Measurements from ENCODE around the gene ST6GALNAC5. TPM values are rescaled to one million over a fixed set of nuclear protein-coding genes. Genes with fewer than 3 reads are reported as not detected.
"Not testable (repeated sequence)": the region's sequence is repeated elsewhere in the genome, so short reads cannot be mapped to it uniquely, and the experiment has no call there.

Gene ST6GALNAC5
- polyA plus RNA-seq, 12 donors, result 1.3 to 4.9 (median 2.1) TPM; not detected in 2

DNA sequence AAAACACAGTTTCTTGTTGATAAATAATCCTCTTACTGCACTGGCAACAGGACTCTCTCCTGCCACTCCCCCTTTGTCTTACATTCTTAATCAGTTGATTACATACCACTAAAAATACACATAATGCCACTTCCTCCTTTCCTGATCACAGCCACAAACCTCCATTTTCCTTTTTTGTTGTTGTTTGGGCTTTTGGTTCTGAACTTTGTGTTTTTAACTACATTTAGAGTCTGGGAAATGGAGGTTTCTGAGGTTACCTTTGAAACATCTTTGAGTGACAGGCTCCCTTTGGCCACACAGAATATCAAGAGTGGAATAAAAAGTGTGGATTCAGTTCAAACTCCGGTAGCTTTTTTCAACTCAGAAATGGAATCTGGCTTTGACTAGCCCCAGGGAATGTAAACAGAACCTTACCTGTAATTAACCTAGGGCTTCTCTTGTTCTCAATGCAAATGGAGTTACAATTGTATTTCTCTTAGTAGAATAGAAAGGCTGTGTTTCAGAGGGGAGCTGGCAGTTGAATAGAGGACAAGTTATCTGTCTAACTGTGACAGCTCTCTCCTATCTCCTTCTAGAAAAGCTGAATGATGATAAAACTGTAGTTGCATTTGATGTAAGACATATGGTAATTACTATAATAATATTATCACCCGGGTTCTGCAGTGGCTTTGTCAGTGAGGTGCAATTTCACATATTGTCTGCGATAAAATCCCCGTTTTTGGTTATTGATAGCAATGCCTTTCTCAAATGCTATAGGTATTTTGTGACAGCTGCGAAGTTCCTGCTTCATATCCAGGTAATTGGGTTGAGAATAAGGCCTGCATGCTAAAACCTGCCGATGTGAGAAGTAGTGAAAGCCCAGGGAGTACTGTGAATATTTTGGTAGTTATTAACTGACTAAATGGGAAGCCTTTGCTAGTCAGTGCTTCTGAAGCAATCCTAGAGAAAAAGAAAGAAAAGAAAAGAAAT, 66.9 kb downstream of the ST6GALNAC5 start:
- DNase-seq, result no peak

DNA sequence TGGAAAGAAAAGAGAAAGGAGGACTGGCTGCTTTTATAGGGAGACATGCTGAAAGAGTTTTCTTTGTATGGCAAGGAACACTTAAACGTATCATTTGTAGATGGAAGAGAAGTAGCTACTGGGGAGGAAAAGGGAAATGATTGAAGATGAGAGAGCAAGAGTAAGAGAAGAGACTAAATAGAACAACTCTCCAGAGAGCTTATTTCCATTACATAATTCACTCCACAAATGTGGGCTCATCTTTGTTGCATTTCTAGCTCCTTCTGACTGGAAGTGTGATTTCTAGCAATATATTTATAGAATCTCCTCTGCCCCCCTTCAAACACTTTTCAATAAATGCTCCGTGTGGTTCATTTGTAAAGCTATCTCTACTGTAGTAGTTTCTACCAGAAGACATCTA, 71.0 kb downstream of the ST6GALNAC5 start:
- no peak for DNase-seq

DNA sequence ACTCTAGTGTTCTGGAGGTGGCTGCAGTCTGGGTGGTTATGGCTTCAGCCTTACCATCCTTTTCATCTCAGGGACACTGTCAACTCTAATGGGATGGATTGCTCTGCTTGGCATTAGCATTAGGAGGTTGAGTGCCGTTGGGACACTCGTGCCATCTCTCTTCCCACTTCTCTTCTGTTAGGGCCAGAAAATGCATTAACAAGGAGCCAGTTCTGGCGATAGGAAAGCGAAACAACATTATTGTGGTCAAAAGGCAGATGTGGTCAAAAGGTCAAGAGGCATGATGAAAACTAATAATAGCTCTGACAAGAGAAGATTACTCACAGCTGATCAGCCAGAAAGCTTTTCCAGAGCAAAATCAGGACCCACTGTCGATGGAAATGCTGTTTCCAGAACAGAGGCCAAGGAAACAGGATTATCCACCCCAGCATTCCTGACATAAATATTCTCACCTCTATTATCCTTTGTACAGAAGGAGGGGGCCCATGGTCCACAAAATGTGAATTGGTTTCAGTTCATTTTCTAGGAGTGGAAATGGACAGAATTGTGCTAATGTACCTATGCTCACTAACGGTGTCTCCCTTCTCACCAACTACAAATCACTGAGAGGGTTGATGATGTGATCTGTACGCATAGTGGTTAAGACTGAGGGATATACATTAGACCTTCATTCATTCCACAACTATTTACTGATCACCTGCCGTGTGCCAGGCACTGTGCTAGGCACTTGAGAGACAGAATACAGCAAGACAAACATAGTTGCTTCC, 72.0 kb downstream of the ST6GALNAC5 start:
- DNase-seq, result no peak

DNA sequence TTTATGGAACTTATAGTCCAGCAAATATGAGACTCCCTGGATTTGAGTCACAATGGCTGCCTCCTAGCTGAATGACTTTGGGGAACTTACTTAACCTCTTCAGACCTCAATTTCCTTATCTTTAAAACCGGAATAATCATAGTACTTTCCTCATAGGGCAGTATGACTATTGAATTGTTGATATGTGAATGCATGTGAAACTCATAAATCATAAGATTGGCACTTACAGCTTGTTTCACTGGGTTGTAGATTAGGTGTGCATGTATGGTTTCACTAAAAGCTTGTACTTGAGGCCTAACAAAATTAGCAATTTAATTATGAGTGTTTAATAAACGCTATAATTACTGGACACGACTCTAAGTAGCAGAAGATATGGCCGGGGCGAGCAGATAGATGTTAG, 72.5 kb downstream of the ST6GALNAC5 start:
- DNase-seq, result no peak

DNA sequence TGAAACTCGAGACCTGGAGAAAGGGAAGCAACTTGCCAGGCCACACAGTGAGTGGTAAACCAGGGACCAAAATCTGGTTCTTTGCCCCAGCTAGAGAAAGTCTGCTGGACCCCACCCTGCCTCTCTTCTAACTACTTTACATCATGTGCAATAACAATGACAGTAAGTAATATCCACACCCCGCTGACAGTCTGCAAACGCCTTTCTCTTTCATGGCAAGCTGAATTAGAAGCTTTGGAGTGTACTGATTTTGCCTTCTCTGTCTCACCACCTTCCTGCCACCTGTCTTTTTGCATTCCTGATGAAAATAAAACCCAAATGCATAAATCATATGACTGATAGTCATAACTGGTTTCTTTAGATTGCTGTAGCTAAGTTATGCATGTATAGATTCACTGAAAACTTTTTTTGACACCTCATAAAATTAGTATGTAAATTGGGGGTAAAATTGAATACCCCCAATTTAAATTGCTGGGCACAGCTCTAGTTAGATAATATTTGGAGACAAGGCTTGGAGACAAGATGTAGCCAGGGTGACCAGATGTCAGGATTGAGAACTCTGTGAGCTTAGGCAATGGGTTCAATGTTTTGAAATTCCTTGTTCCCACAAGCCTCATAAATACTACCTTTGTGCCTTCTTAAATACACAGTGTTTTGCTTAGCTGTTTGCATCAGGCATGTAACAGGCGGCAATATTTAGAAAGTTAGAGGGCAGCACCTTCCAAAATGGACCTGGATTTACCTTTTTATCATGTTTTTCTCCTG, 73.5 kb downstream of the ST6GALNAC5 start:
- DNase-seq, result no peak

DNA sequence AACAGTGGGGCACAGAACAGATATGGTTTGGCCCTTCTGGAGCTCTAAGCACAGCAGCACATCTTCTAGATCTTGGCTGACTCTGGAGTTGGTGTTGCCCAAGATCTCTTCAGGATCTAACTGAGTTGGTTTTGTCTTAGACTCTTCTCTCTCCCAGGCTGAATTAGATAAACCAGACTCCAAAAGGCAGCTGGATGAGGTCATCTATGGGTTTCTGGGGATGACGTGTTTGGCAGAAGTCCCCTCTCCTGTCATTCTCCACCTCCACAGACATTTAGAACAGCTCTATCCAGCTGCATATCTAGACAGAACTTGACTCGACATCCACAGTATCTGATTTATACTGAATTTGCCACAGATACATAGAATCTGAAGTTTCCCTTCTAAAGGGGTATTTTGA, 75.3 kb downstream of the ST6GALNAC5 start:
- no peak for DNase-seq

DNA sequence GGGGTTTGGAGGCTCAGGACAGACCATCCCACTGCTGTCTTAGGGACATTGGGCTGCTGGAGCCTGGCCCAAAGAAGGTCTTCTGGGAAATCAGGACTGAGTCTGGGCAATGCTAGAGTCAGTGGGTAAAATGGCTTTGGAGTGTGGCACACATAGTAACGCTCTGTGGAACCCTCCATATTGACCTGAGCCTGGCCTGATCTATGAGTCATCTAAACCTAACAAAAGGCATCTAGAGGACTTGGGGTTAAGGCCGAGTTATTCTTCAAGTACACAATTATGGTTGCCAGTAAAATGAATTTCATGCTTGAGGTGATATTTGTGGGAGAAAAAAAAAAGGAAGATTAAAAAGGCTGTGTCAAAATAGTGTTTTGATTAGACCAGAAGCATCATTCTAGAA, 77.7 kb downstream of the ST6GALNAC5 start:
- no peak for DNase-seq

DNA sequence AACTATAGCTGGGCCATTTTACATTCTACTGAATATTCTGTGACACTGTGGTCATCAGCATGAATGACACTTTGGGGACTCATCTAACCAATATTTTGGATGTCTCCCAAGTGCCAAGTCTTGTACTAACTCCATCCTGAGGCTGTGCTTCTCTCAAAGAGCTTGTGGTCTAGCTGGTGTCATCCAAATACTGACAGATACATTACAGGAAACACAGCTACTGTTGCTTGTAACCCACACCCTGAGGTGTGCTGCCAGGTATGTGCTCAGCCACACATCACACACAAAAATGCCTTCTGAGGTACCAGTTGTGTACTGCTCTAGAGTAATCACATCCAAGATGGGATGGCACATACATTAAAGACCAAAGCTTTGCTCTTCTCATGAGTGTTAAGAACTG, 81.6 kb downstream of the ST6GALNAC5 start:
- DNase-seq, result no peak

DNA sequence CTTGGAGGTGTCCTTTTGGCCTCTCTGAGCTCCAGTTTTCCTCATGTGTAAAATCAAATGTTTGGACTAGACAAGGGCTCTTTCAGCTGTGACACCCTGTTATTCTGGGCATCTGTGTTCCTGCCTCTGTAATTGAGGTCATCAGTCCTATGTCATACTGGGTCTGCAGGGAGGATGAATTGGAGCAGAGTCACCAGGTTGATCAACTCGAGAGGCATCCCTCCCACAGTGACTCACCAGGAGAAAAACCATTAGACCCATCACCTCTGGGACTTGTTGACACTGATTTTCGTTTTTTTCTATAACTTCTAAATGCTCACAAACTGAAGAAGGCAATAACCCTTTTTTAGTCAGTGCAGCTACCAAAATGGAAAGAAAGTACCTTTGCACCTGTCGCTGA, 82.2 kb downstream of the ST6GALNAC5 start:
- no peak for DNase-seq

DNA sequence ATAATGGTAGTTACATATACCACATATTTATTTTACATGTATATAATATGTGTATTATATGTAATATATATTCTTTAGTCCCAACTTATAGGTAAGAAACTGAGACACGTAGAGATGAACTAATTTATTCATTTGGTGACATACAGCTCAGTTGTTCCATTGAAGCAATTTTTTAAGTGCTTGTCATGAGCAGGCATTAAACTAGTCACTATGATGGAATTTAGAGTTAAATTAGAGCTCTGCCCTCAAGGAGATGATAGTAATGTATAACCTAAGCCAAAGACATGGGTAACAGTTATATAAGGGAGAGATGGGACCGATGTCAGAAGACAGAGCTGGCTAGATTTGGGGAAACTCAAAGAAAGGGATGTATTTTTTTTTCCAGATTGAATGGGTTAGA, 83.0 kb downstream of the ST6GALNAC5 start:
- no peak for DNase-seq

DNA sequence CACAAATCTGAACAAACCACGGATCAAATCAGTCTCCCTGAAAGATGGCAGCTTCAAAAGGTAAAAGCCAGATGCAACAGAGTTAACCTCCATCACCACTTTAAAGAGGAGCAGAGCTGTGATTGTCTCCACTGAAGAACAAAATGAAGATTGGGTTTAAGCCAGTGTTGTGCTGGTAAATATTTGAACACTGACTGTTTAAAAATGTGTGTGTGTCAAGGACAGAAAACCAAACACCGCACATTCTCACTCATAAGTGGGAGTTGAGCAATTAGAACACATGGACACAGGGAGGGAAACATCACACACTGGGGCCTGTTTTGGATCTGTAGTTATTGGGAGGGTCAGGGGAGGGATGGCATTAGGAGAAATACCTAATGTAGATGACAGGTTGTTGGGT, 83.9 kb downstream of the ST6GALNAC5 start:
- DNase-seq, result no peak

DNA sequence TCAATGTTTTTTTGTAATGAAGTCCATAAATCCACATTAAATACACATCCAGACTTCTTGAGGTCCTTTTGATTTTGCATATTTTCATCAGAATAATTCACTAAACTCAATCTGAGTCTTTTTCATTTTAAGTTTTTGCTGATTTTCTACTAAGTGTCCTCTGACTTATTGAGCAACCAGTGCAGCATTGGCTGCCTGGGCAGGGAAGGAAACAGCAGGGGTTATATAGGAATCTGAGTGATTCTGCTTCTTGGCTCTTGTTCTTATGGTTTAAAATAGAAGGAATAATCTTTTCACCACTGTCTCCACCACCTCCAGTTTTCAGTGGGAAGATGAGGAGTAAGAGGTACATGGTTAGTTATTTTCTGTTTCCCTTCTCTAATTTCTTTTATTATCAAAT, 88.4 kb downstream of the ST6GALNAC5 start:
- DNase-seq, result no peak

DNA sequence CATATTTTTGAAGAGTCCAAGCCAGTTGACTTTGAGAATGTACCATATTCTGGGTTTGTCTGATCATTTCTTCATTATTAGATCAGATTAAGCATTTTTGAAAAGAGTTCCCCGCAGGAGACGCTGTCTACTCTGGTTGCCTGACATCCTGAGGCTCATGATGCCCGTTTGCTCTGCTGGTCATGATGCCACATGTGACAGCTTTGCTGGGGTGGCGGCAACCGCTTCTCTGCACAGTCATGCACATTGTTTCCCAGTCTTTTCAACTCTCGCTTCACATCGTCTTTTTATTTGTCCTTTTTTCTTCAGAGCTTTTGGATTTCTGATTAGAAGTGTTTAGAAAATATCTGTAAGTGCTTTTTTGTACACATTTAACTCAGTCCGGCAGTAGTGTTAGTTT, 90.7 kb downstream of the ST6GALNAC5 start:
- no peak for DNase-seq

DNA sequence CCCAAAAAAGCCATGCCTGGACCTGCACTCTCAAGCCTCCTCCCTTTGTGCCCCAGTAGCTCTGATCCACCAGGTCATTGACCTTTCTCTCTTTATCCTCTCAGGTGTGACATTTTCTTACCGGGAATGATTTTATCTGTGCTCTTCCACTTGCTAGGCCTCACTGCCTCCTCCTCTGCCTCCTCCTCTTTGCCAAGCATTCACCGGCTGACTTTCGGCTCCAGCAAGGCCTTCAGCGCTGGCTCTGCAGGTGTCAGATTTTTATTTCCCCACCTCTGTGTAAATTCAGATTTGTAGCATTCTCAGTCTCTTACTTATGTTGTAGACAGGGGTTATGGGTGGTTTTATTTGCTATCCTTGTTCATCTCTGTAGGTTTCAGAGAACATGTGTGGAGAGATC, 91.5 kb downstream of the ST6GALNAC5 start:
- no peak for DNase-seq

DNA sequence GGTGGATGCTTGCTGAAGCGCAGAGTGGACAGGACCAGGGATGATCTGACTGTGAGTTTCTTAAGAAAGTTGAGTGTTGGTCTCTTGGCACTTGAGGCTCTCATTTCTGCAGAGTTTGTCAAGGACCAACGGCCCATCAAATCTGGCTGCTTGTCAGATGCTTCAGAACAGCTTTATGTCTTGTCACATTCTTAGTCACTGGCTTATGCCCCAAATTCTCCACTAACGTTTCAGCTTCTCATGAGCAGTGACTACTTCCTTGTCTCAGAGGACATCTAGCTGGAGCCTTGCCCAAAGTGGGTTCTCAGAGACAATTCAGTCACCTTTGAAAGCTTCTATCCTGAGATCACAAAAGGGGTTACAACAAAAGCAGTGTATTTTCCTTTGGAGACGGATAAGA, 92.3 kb downstream of the ST6GALNAC5 start:
- DNase-seq, result no peak

DNA sequence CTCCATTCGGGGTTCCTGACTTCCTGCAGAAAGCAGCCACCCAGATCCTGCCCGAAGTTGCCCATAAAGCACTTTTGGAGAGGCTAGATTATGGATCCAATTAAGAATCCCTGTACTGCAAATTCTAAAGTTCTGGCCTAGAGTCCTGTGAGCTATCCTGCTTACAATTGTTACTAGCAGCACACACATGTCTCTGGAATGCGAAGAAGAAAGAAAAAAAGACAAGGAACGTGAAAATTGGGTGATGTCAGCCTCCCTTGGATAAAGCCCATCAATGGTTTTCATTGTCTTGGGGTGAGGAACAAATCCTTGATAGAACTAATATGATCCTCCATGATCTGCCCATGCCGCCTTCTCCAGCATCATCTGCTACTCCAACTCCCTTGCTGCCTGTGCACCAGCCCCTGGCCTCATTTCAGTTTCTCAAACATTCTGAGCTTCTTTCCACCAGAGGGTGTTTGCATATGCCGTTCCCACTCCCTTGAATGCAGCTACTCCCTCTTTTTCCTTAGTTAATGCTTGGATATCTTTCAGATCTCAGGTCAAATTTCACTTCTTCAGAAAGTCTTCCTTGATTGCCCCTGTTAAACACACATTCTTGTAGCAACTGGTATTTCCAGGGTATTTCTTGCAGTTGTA, 94.0 kb downstream of the ST6GALNAC5 start:
- no peak for DNase-seq

DNA sequence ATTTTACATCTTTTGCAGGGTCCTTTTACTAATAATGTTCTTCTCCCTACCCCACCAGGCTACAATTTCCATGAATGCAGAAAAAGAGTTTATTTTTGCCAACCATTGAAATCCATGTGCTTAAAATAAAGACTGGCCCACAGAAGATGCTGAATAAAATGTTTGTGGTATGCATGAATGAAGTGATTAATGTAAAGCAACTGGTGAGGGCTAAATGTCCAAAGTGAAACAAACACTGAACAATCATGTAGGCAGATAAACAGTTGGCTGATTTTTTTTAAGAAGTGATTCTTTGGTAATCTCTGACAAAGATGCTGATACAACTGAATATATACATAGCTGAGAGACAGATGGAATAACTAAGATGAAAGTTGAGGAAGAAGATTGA, 94.5 kb downstream of the ST6GALNAC5 start:
- no peak for DNase-seq

DNA sequence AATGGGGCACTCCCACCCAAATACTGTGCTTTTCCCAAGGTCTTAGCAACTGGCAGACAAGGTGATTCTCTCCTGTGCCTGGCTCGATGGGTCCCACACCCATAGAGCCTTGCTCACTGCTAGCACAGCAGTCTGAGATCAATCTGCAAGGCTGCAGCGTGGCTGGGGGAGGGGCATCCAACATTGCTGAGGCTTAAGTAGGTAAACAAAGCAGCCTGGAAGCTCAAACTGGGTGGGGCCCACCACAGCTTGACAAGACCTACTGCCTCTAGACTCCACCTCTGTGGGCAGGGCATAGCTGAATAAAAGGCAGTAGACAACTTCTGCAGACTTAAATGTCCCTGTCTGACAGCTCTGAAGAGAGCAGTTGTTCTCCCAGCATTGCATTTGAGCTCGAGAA, 114.0 kb downstream of the ST6GALNAC5 start:
- not testable (repeated sequence) for DNase-seq

DNA sequence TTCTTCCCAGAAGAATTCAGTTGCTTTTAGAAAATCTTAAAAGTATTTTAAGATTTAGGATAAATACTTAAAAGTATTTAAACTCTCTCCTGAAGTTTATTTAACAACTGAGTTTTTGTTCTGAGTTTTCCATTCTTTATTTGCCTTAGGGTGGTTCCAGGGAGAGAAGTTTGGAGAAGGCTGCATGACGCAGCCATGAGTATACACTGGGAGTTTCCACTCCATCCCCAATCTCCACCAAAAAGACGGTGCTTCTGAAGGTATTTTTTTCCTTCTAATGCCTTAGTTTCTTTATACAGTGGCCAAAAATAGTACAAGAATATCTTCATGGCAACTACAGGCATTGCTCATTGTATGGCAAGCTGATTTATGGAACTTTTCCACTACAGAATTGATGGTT, 122.7 kb downstream of the ST6GALNAC5 start:
- DNase-seq, result no peak

DNA sequence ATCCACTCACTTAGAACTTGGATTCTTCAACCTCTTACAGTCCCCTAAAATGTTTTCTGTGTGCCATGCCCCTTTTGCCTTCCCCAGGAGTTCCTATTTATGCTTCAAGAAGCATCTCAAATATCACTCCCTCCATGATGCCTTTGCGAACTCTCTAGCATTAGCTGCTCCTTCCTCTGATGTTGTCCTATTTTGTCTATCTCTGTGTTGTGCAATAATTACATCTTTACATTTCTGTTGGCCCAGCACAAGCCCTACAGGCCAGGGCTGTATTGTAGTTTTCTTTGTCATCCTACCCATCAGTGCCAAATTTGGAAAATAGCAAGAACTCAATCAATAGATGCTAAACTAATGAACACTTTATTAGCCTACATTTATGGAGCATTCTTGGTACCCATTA, 125.8 kb downstream of the ST6GALNAC5 start:
- no peak for DNase-seq

DNA sequence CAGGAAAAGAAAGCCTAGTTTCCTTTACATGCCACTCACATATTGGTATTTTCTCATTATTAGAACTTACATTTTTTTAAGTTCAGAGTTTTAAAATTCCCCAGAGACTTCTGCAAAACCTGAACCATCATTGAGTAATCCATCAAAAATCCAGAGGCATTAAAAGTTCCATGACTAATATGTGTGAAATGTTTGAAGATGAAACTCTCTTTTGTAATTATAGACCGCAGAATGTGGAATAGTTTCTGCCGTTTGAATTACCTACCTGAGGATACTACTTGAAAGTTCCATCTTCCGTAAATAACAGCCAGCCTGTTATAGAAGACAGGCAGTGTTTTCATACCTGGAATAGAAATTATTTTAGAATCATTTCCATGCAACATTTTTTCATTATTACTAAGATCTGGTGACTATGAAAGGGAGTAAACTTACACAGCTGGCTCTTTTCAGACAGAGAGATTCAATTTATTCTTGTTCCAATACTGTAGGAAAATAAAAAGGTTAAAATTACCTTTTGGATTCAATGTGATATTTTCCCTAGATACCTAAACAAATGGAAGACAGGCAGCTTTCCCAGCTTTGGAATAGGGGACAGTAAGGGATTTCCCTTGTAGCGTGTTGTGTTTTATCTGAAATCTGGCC, 131.4 kb downstream of the ST6GALNAC5 start:
- DNase-seq, result peak; percentile 21

All from muscle of arm (tissue), 12 donors.